HFFc6 (cell line): ENCODE data around the gene RTN4. TPM values are rescaled to one million over a fixed set of nuclear protein-coding genes. Genes with fewer than 3 reads are reported as not detected.
"Not testable (repeated sequence)": the region's sequence is repeated elsewhere in the genome, so short reads cannot be mapped to it uniquely, and the experiment has no call there.

ENCODE experiments used
- DNase-seq: peaks from one replicate; pipeline ENCODE4 v3.0.0-alpha.2; 2018
- H3K27ac Mint-ChIP-seq: 2 replicates; pipeline ENCODE4 v1.8.0; 2020; ENCODE audit warnings: mild to moderate bottlenecking, mixed read lengths
- H3K27me3 Mint-ChIP-seq: 2 replicates; pipeline ENCODE4 v1.8.0; 2021; ENCODE audit warnings: mild to moderate bottlenecking, moderate library complexity, mixed read lengths; ENCODE audit not compliant: insufficient read depth
- H3K36me3 Mint-ChIP-seq: 2 replicates; pipeline ENCODE4 v1.8.0; 2021; ENCODE audit warnings: low read depth, mixed read lengths
- H3K4me1 Mint-ChIP-seq: 2 replicates; pipeline ENCODE4 v1.8.0; 2020; ENCODE audit warnings: low read depth, mixed read lengths
- H3K4me3 Mint-ChIP-seq: 2 replicates; pipeline ENCODE4 v1.8.0; 2020; ENCODE audit warnings: mild to moderate bottlenecking, moderate library complexity, mixed read lengths
- H3K9me3 Mint-ChIP-seq: 2 replicates; pipeline ENCODE4 v1.8.0; 2020; ENCODE audit warnings: mild to moderate bottlenecking, mixed read lengths
- CTCF ChIP-seq: fragments of 200-600 bp; sonication (generic); IDR thresholded peaks from 2 replicates; pipeline ENCODE4 v1.5.0; 2021; ENCODE audit warnings: antibody characterized with exemption, mild to moderate bottlenecking
- total RNA-seq, 6 experiments: library from RNA; stranded (reverse); fragmentation: NEBNext Ultra II Directional; extraction: Animal tissue kit (Norgen Biotek cat#: 25700); gene quantifications; 2 replicates in 1 of 6; 3 replicates in 5 of 6; pipeline ENCODE4 v1.2.3, GENCODE V29; 2021

Gene RTN4
- total RNA-seq, 6 experiments from 2014 or later, result 820 to 1,001 (median 831) TPM

DNA sequence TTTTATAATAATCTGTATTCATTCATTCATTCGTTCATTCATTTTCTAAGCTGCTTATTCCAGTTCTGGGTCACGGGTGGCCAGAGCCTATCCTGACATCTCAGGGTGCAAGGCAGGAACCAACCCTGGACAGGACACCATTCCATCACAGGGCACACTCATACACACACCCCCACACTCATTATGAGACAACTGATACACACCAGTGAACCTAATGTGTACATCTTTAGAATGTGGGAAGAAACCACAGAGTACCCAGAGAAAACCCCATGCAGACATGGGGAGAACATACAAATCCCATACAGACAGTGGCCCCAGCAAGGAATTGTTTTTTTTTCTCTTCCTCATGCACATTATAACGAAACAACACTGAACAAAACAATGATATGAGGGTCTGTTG, 54.7 kb downstream of the RTN4 start:
- Mint-ChIP-seq H3K36me3 (peaks cover 36% of the 10 kb centered on the region), H3K9me3 (no peaks in the 10 kb centered on the region), H3K4me1 (peaks cover 91% of the 10 kb centered on the region), H3K27ac (0 out of 2 replicates have a peak overlapping the region, but pooled peaks have one; percentile 12), H3K27me3 (peaks cover 3% of the 10 kb centered on the region; the same call in 1 of the 2 replicates), H3K4me3 (peak overlapping the region; percentile 53)
- no peak for TF ChIP-seq CTCF
- DNase-seq, result no peak

- Mint-ChIP-seq H3K36me3 (peaks cover 40% of the 10 kb centered on the region), H3K4me1 (peaks cover 79% of the 10 kb centered on the region)
- not testable (repeated sequence) for DNase-seq, H3K4me3 Mint-ChIP-seq, H3K27me3 Mint-ChIP-seq, H3K9me3 Mint-ChIP-seq, H3K27ac Mint-ChIP-seq
These were observed 59.6 kb downstream of the RTN4 start for GRCh38 chr2:54990694-54991093.

DNA sequence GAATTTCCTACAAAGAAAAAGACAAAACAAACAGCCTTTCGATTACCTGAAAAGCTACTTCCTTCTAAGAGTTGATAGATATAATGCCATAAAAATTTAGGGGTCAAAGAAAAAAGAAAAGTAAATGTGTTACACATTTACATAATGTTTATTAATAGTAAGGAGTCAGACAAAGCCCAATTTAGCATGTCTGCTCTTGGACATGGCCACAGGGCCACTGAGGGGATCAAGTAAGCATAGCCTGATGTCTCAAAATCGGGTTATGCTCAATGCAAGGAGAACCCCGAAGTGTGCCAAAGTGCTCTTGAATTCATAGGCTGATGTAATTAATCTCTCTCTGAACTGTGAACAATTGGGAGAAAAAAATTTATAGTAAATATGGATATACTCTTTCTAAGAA, 61.6 kb downstream of the RTN4 start:
- H3K36me3 Mint-ChIP-seq, result peaks cover 37% of the 10 kb centered on the region
- peaks cover 80% of the 10 kb centered on the region for H3K4me1 Mint-ChIP-seq
- TF ChIP-seq CTCF, result no peak
- peaks cover 3% of the 10 kb centered on the region; the same call in 1 of the 2 replicates for H3K27me3 Mint-ChIP-seq
- H3K4me3 Mint-ChIP-seq, result no peak overlapping the region
- peak overlapping the region; percentile 52 for H3K27ac Mint-ChIP-seq
- no peaks in the 10 kb centered on the region for H3K9me3 Mint-ChIP-seq
- DNase-seq, result no peak

- H3K36me3 Mint-ChIP-seq, result peaks cover 38% of the 10 kb centered on the region
- peaks cover 3% of the 10 kb centered on the region; the same call in 1 of the 2 replicates for H3K27me3 Mint-ChIP-seq
- H3K4me1 Mint-ChIP-seq, result peaks cover 77% of the 10 kb centered on the region
- no peak for TF ChIP-seq CTCF
- no peaks in the 10 kb centered on the region for H3K9me3 Mint-ChIP-seq
- no peak for DNase-seq
- no peak overlapping the region for H3K4me3 Mint-ChIP-seq
- H3K27ac Mint-ChIP-seq, result peak overlapping the region; percentile 57
These were observed 64.0 kb downstream of the RTN4 start for GRCh38 chr2:54986264-54986663.

DNA sequence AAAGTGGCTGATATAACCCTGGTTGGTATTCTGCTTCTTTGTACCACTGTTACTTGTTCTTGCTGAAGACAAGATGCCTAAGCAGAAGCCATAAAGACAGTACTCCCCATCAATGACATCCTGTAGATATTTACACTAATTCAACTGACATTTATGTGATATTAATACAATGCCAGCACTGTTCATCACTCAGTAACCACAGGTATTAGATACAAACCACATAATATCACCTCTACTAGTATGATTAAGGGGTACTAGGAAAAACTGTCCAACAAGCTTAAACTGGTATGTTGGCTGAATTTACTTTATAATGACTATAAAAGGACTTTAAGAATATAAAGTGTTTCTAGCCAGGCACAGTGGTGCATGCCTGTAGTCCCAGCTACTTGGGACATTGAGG, 65.8 kb downstream of the RTN4 start:
- H3K9me3 Mint-ChIP-seq, result no peaks in the 10 kb centered on the region
- peaks cover 3% of the 10 kb centered on the region for H3K27me3 Mint-ChIP-seq
- peak overlapping the region; percentile 43 for H3K27ac Mint-ChIP-seq
- no peak overlapping the region for H3K4me3 Mint-ChIP-seq
- H3K4me1 Mint-ChIP-seq, result peaks cover 80% of the 10 kb centered on the region
- no peak for TF ChIP-seq CTCF
- DNase-seq, result no peak
- H3K36me3 Mint-ChIP-seq, result peaks cover 46% of the 10 kb centered on the region

GRCh38 chr2:54983345-54984220, 66.7 kb downstream of the RTN4 start:
- peaks cover 46% of the 10 kb centered on the region for H3K36me3 Mint-ChIP-seq
- H3K4me1 Mint-ChIP-seq, result peaks cover 79% of the 10 kb centered on the region
- TF ChIP-seq CTCF, result no peak
- peak overlapping the region; percentile 56 for H3K4me3 Mint-ChIP-seq
- H3K9me3 Mint-ChIP-seq, result no peaks in the 10 kb centered on the region
- DNase-seq, result peak; percentile 21
- peaks cover 3% of the 10 kb centered on the region for H3K27me3 Mint-ChIP-seq
- H3K27ac Mint-ChIP-seq, result peak overlapping the region; percentile 60
